K562 (cell line): ENCODE results near the gene HES4. TPM values are rescaled to one million over a fixed set of nuclear protein-coding genes. Genes with fewer than 3 reads are reported as not detected.

ENCODE experiments used
- ATAC-seq: fragments of 200-7000 bp; cut with Tn5 transposase; 3 replicates; pipeline ENCODE4 v1.9.1; 2020; ENCODE audit warnings: moderate library complexity
- BruUV-seq: library from RNA; stranded (reverse); fragments of 400-500 nt; replicated peaks from 2 replicates; lab custom pipeline; 2021; lab: Mats Ljungman, UMichigan
- CTCF ChIA-PET: fragments of 300-600 bp; formaldehyde crosslinking; extraction: SDS; loops from one replicate; lab custom pipeline; 2021; ENCODE audit warnings: low intra/inter-chr PET ratio; lab: Yijun Ruan, JAX
- POLR2A ChIA-PET: fragments of 300-600, 350-650 bp; sonication (Branson Sonifier 250); formaldehyde crosslinking; extraction: SDS; loops from one replicate; lab custom pipeline; 2021; ENCODE audit warnings: antibody characterized with exemption, inconsistent platforms; lab: Yijun Ruan, JAX
- DNase-seq, 4 experiments: peaks; one replicate each; pipeline versions ENCODE4 v3.0.0 to v3.0.0-alpha.2; 2011 to 2018; ENCODE audit warnings: low spot score in 3 of 4, mixed read lengths in 3 of 4; ENCODE audit errors: extremely low read depth in 1 of 4
- FAIRE-seq: peaks from 2 replicates; lab custom pipeline; 2011; peaks lifted over from hg19 to GRCh38; lab: Jason Lieb, UNC
- H2AFZ ChIP-seq: 2 replicates; pipeline ENCODE4 v1.6.0; 2011; ENCODE audit warnings: low read depth, low read length, control low read depth, inconsistent platforms
- H3K27ac ChIP-seq: fragments of 200-600 bp; 3 replicates; pipeline ENCODE4 v1.8.0; 2011; ENCODE audit warnings: low read depth, mild to moderate bottlenecking, control low read depth, inconsistent platforms, low read length, moderate library complexity, mixed read lengths; ENCODE audit errors: extremely low read depth
- H3K27me3 ChIP-seq, 2 experiments: fragments of 300-600 bp in 1 of 2; 2 replicates in 1 of 2; 3 replicates in 1 of 2; pipeline versions ENCODE4 v1.6.0 to v1.8.0; 2011; ENCODE audit warnings: inconsistent platforms in 2 of 2, low read length in 2 of 2, mild to moderate bottlenecking in 1 of 2, mixed read lengths in 1 of 2, moderate library complexity in 1 of 2; ENCODE audit not compliant: control insufficient read depth in 2 of 2, insufficient read depth in 2 of 2
- H3K36me3 ChIP-seq: fragments of 300-600 bp; 3 replicates; pipeline ENCODE4 v1.8.0; 2011; ENCODE audit warnings: mild to moderate bottlenecking, low read length, inconsistent platforms; ENCODE audit not compliant: control insufficient read depth, insufficient read depth
- H3K4me1 ChIP-seq, 2 experiments: fragments of 200-600 bp in 1 of 2; replicated peaks in 1 of 2; 2 replicates in 1 of 2; 3 replicates in 1 of 2; pipeline versions ENCODE4 v1.5.1 to v1.8.0; 2011; ENCODE audit warnings: inconsistent platforms in 2 of 2, low read length in 2 of 2, mild to moderate bottlenecking in 1 of 2, mixed read lengths in 1 of 2, moderate library complexity in 1 of 2; ENCODE audit not compliant: control insufficient read depth in 2 of 2, insufficient read depth in 2 of 2
- H3K4me2 ChIP-seq: 2 replicates; pipeline ENCODE4 v1.6.1; 2011; ENCODE audit warnings: low read length, control low read depth, inconsistent platforms, mixed read lengths; ENCODE audit not compliant: insufficient read depth
- H3K4me3 ChIP-seq: fragments of 200-600 bp; sonication (generic), shearing (Covaris generic); 2 replicates; pipeline ENCODE4 v1.5.1; 2016; ENCODE audit warnings: control low read depth, inconsistent platforms
- H3K79me2 ChIP-seq: fragments of 200-600 bp; 3 replicates; pipeline ENCODE4 v1.8.0; 2011; ENCODE audit warnings: low read length, inconsistent platforms; ENCODE audit not compliant: control insufficient read depth, insufficient read depth
- H3K9ac ChIP-seq, 2 experiments: 2 replicates each; pipeline versions ENCODE4 v1.6.0 to v1.6.1; 2011; ENCODE audit warnings: low read depth in 2 of 2, low read length in 2 of 2, control low read depth in 1 of 2, inconsistent platforms in 1 of 2, mild to moderate bottlenecking in 1 of 2, mixed read lengths in 1 of 2; ENCODE audit not compliant: insufficient read depth in 1 of 2
- H3K9me1 ChIP-seq: one replicate; pipeline ENCODE4 v1.6.0; 2011; ENCODE audit warnings: inconsistent platforms, mild to moderate bottlenecking, low read length, moderate library complexity; ENCODE audit not compliant: control insufficient read depth, insufficient read depth
- H3K9me3 ChIP-seq: replicated peaks from 2 replicates; pipeline ENCODE4 v1.5.1; 2011; ENCODE audit warnings: low read depth, low read length, inconsistent platforms; ENCODE audit not compliant: control insufficient read depth, insufficient read depth
- H4K20me1 ChIP-seq: replicated peaks from 2 replicates; pipeline ENCODE4 v1.6.1; 2011; ENCODE audit warnings: low read length, inconsistent platforms, mixed read lengths; ENCODE audit not compliant: control insufficient read depth, insufficient read depth
- ASH1L ChIP-seq: fragments of 450-650 bp; IDR thresholded peaks from 2 replicates; pipeline ENCODE4 v1.6.1; 2018; ENCODE audit warnings: borderline replicate concordance, mild to moderate bottlenecking, low read depth; ENCODE audit not compliant: partially characterized antibody
- ATF6 ChIP-seq: sonication (generic); formaldehyde crosslinking; IDR thresholded peaks from 2 replicates; pipeline ENCODE4 v1.4.0; 2020; ENCODE audit warnings: mild to moderate bottlenecking, missing genetic modification reagents
- CREB1 ChIP-seq, 2 experiments: sonication (generic) in 1 of 2; formaldehyde crosslinking in 1 of 2; IDR thresholded peaks; 2 replicates each; pipeline versions ENCODE4 v1.6.1 to v1.8.0; 2012 to 2022; ENCODE audit warnings: inconsistent platforms in 1 of 2, mild to moderate bottlenecking in 1 of 2, missing genetic modification reagents in 1 of 2, moderate library complexity in 1 of 2
- ELF1 ChIP-seq: fragments of 200-800 bp; sonication (Bioruptor generic); IDR thresholded peaks from 2 replicates; pipeline ENCODE4 v1.6.1; 2016; ENCODE audit warnings: missing genetic modification characterization, missing compliant biosample characterization
- FOSL1 ChIP-seq: fragments of 200-800 bp; sonication (Bioruptor generic); conservative IDR thresholded peaks from 2 replicates; pipeline ENCODE4 v1.6.1; 2016; ENCODE audit warnings: missing genetic modification characterization, missing compliant biosample characterization
- FOXP1 ChIP-seq: sonication (generic); formaldehyde crosslinking; IDR thresholded peaks from 2 replicates; pipeline ENCODE4 v1.8.0; 2022; ENCODE audit warnings: mild to moderate bottlenecking, missing genetic modification reagents
- GABPB1 ChIP-seq: sonication (generic); formaldehyde crosslinking; IDR thresholded peaks from 2 replicates; pipeline ENCODE4 v1.8.0; 2022; ENCODE audit warnings: mild to moderate bottlenecking, missing genetic modification reagents
- NR3C1 ChIP-seq: sonication (generic); formaldehyde crosslinking; IDR thresholded peaks from 2 replicates; pipeline ENCODE4 v1.8.1; 2022; ENCODE audit warnings: missing genetic modification reagents
- TCF7 ChIP-seq: sonication (generic); IDR thresholded peaks from 2 replicates; pipeline ENCODE4 v1.6.1; 2016; ENCODE audit warnings: antibody characterized with exemption, borderline replicate concordance
- WGBS: fragments of 100-300 bp; shearing (Covaris generic); methylation state at CpG from one replicate; pipeline ENCODE4 v1.1.6; 2016; ENCODE audit warnings: low coverage, mixed read lengths; ENCODE audit not compliant: insufficient coverage; ENCODE audit errors: missing lambda C conversion rate; 5-methylcytosine and 5-hydroxymethylcytosine counted together
- in situ Hi-C: fragments of 300-500 bp; cut with MboI; formaldehyde crosslinking; loops from 4 replicates; pipeline ENCODE4 v1.15.0; 2018; ENCODE audit warnings: inconsistent platforms, mixed read lengths
- intact Hi-C: fragments of 100-400 bp; cut with micrococcal nuclease; formaldehyde crosslinking; loops from 2 replicates; pipeline ENCODE4 v1.14.2; 2022
- polyA plus RNA-seq, 8 experiments: library from polyadenylated mRNA; depleted of rRNA in 4 of 8; stranded (reverse) in 5 of 8; unstranded in 3 of 8; fragments of >200 nt; fragmentation: Nextera tagmentation in 2 of 8; fragmentation: Illumina TruSeq in 1 of 8; extraction: Ambion mirVana in 2 of 8; extraction: Trizol in 1 of 8; gene quantifications; 2 replicates each; pipeline versions ENCODE4 v1.2.1 to v1.2.3, GENCODE V29; 2011 to 2014; ENCODE audit warnings: inconsistent platforms in 1 of 8, missing spikeins in 1 of 8
- total RNA-seq, 7 experiments: library from RNA; depleted of rRNA in 6 of 7; stranded (reverse); fragments of >200 nt in 6 of 7; fragmentation: Illumina TruSeq in 2 of 7; extraction: Trizol in 2 of 7; gene quantifications; 2 replicates each; pipeline versions ENCODE4 v1.2.1 to v1.2.3, GENCODE V29; 2011 to 2021; ENCODE audit warnings: low replicate concordance in 1 of 7
- TF ChIP-seq, protein P1 (sequence below): sonication (generic); formaldehyde crosslinking; IDR thresholded peaks from 2 replicates; pipeline ENCODE4 v1.8.0; 2022; ENCODE audit warnings: missing genetic modification reagents, mild to moderate bottlenecking, moderate library complexity, borderline replicate concordance
- TF ChIP-seq, protein P2 (sequence below): sonication (generic); formaldehyde crosslinking; IDR thresholded peaks from 2 replicates; pipeline ENCODE4 v1.8.1; 2023; ENCODE audit warnings: mild to moderate bottlenecking, missing genetic modification reagents
- TF ChIP-seq, protein P3 (sequence below): sonication (generic); formaldehyde crosslinking; IDR thresholded peaks from 2 replicates; pipeline ENCODE4 v1.9.0; 2022; ENCODE audit warnings: mild to moderate bottlenecking, missing genetic modification reagents

The HES4 gene
- total and polyA plus RNA-seq, 9 of the 15 experiments (the other 6 are each of a cell fraction or from before 2014, with no cell fraction given): 0.21 to 43.7 (median 5.3) TPM; not detected in 2

- no peaks in the 10 kb centered on the region for H3K9me3 ChIP-seq
- H3K4me2 ChIP-seq: no peak overlapping the region
- peaks cover 12% of the 10 kb centered on the region for H3K9me1 ChIP-seq
- peaks cover 17% of the 10 kb centered on the region for H4K20me1 ChIP-seq
- peak in 1 of 4 experiments; percentile 28 for DNase-seq
- 0 out of 3 replicates have a peak overlapping the region, but pooled peaks have one; percentile 34 for H3K27ac ChIP-seq
- POLR2A ChIA-PET: interaction anchor here (0.6 to 1.1 kb wide), 3 partner anchors 8 to 19 kb away, joined by 3 to 6 read pairs (median 4); partner anchors contain the start of gene ISG15
- H2AFZ ChIP-seq: no peak overlapping the region
- WGBS: 76% methylated on average over 10 of the region's 10 CpGs
- peaks cover 29 to 81% of the 10 kb centered on the region in 2 experiments for H3K4me1 ChIP-seq
- FAIRE-seq: no peak
- no peak for ATAC-seq
- no peaks in the 10 kb centered on the region for H3K27me3 ChIP-seq
- BruUV-seq: no TSS peak
- peaks cover 49% of the 10 kb centered on the region; the same call in 1 of the 3 replicates for H3K36me3 ChIP-seq
- CTCF ChIA-PET: no interaction called here
- H3K9ac ChIP-seq: peak overlapping the region in 1 of 2 experiments; percentile 99; a peak in 2 of 4 replicates
- intact Hi-C loops (loop anchor here (5.0 kb wide), 1 partner anchor 40 kb away; no protein-coding TSS in a partner anchor), in situ Hi-C loops (no loop called here)
- peaks cover 40% of the 10 kb centered on the region for H3K79me2 ChIP-seq
- H3K4me3 ChIP-seq: peak overlapping the region; percentile 76; the same call in 1 of the 2 replicates
- TF ChIP-seq, protein P1, sequence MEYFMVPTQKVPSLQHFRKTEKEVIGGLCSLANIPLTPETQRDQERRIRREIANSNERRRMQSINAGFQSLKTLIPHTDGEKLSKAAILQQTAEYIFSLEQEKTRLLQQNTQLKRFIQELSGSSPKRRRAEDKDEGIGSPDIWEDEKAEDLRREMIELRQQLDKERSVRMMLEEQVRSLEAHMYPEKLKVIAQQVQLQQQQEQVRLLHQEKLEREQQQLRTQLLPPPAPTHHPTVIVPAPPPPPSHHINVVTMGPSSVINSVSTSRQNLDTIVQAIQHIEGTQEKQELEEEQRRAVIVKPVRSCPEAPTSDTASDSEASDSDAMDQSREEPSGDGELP (CRISPR knock-in tag): peak; percentile 34; the same call in 1 of the 2 replicates
- TF ChIP-seq NR3C1 (CRISPR knock-in tag) (no peak), CREB1 (IDR thresholded peaks at IDR 0.05) (no peak), CREB1 (CRISPR knock-in tag; IDR thresholded peaks at IDR 0.05) (0 out of 2 replicates have a peak, but pooled peaks have one; percentile 29), ATF6 (CRISPR knock-in tag) (no peak), GABPB1 (CRISPR knock-in tag) (0 out of 2 replicates have a peak, but pooled peaks have one; percentile 27), TCF7 (no peak), FOXP1 (CRISPR knock-in tag) (0 out of 2 replicates have a peak, but pooled peaks have one; percentile 29), FOSL1 (tag) (peak; percentile 41; the same call in 1 of the 2 replicates), ASH1L (no peak), ELF1 (tag) (no peak)
- TF ChIP-seq, protein P2, sequence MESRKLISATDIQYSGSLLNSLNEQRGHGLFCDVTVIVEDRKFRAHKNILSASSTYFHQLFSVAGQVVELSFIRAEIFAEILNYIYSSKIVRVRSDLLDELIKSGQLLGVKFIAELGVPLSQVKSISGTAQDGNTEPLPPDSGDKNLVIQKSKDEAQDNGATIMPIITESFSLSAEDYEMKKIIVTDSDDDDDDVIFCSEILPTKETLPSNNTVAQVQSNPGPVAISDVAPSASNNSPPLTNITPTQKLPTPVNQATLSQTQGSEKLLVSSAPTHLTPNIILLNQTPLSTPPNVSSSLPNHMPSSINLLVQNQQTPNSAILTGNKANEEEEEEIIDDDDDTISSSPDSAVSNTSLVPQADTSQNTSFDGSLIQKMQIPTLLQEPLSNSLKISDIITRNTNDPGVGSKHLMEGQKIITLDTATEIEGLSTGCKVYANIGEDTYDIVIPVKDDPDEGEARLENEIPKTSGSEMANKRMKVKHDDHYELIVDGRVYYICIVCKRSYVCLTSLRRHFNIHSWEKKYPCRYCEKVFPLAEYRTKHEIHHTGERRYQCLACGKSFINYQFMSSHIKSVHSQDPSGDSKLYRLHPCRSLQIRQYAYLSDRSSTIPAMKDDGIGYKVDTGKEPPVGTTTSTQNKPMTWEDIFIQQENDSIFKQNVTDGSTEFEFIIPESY (CRISPR knock-in tag): peak; percentile 95
- TF ChIP-seq, protein P3, sequence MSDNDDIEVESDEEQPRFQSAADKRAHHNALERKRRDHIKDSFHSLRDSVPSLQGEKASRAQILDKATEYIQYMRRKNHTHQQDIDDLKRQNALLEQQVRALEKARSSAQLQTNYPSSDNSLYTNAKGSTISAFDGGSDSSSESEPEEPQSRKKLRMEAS: peak; percentile 69
Measured at GRCh38 chr1:1021920-1022259, 22.0 kb upstream of the HES4 start.
